ENCODE data around the gene RHD.

GRCh38 chr1:25257196-25257595, 15.1 kb upstream of the RHD start:
- TF ChIP-seq, protein P1, sequence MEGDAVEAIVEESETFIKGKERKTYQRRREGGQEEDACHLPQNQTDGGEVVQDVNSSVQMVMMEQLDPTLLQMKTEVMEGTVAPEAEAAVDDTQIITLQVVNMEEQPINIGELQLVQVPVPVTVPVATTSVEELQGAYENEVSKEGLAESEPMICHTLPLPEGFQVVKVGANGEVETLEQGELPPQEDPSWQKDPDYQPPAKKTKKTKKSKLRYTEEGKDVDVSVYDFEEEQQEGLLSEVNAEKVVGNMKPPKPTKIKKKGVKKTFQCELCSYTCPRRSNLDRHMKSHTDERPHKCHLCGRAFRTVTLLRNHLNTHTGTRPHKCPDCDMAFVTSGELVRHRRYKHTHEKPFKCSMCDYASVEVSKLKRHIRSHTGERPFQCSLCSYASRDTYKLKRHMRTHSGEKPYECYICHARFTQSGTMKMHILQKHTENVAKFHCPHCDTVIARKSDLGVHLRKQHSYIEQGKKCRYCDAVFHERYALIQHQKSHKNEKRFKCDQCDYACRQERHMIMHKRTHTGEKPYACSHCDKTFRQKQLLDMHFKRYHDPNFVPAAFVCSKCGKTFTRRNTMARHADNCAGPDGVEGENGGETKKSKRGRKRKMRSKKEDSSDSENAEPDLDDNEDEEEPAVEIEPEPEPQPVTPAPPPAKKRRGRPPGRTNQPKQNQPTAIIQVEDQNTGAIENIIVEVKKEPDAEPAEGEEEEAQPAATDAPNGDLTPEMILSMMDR (IDR thresholded peaks at IDR 0.05): no peak
- TF ChIP-seq POLR2A (IDR thresholded peaks at IDR 0.05): no peak

All from right lobe of liver (tissue), 4 donors.